Peyer's patch (tissue), 4 donors: Measurements from ENCODE around the gene MADCAM1.

Source experiments
- CTCF ChIP-seq, 6 experiments: fragments of 450-650 bp in 4 of 6; fragments of 200-600 bp in 2 of 6; sonication (generic) in 1 of 6; IDR thresholded peaks; one replicate each; pipeline ENCODE4 v1.5.1; 2017 to 2019; ENCODE audit warnings: antibody characterized with exemption in 6 of 6, mild to moderate bottlenecking in 3 of 6, moderate library complexity in 1 of 6
- POLR2A ChIP-seq, 2 donors: fragments of 450-650 bp; IDR thresholded peaks; one replicate each; pipeline ENCODE4 v1.5.1; 2017; ENCODE audit warnings: antibody characterized with exemption in 2 of 2, mild to moderate bottlenecking in 2 of 2, moderate library complexity in 2 of 2

GRCh38 chr19:478976-479375, 17.3 kb upstream of the MADCAM1 start:
- TF ChIP-seq CTCF (IDR thresholded peaks at IDR 0.05): no peak
- no peak for TF ChIP-seq POLR2A (IDR thresholded peaks at IDR 0.05)
